ENCODE data around the gene ERMARD.

ERMARD gene

DNA sequence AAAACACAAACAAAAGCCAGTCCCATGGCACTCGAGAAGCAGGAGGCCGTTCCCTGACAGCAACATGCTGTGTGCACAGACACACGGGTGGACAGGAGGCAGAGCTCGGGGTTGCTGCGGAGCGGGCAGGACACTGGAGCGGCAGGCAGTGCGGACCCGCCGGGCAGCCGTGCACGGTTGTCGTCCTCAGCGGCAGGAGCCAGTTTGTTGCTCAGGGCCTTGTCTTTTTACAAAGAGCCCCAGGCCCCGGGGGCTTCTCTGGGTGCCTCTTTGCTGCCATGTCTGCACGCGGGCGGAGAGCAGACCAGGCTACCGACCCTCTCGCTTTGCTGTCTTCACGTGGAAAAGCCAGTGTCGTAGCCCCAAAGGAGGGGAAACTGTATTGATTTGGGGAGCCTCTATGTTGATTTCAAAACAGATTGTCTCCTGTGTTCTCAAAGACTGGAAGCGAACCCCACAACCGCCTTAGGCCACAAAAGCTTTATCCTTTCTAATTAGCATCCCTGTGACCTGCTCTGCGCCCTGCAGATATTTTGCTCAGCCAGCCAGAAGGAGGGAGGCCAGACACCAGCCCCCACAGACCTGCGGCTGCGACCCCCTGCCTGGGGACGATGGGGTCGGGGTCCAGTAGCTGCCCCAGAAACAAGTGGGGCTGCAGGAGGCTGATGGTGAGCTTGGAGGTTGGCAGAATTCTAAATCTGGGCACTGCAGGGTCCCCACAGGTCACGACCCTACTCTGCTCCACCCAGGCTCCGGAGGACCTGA lies 50.2 kb downstream of the ERMARD start:
- DNase-seq (ENCODE audit: low read depth, low spot score), result no peak

DNA sequence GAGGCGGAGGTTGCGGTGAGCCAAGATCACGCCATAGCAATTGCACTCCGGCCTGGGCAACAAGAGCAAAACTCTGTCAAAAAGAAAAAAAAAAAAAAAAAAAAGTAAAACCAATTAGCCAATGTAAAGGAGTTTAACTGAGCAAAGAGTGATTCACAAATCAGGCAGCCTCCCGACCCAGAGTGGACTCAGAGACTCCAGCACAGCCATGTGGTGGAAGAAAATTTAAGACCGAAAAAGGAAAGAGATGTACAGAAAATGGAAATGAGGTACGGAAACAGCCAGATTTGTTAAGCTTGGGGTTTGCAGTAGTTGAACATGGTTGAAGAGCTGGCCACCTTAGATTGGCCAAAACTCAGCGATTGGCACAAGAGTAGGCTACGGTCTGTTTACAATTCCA lies 51.4 kb downstream of the ERMARD start:
- no peak for DNase-seq (ENCODE audit: low read depth, low spot score)

GRCh38 chr6:169803271-169803811 lies 51.9 kb downstream of the ERMARD start:
- no peak for DNase-seq (ENCODE audit: low read depth, low spot score)

DNA sequence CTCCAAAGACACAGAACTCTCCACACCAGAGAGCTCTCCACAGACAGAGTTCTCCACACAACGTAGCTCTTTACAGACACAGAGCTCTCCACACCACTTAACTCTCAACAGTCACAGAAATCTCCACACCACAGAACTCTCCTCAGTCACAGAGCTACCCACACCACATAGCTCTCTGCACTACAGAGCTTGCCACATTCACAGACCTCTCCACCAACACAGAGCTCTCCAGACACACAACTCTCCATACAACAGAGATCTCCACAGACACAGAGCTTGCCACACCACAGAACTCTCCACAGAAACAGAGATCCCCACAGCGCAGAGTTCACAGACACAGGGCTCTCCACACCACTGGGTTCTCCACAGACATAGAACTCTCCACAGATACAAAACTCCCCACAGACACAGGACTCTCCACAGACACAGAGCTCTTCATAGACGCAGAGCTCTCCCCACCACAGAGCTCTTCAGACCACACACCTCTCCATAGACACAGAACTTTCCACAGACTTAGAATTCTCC lies 52.5 kb downstream of the ERMARD start:
- no peak for DNase-seq (ENCODE audit: low read depth, low spot score)

GRCh38 chr6:169804427-169804826 lies 53.0 kb downstream of the ERMARD start:
- no peak for DNase-seq (ENCODE audit: low read depth, low spot score)

GRCh38 chr6:169805242-169805838 lies 53.9 kb downstream of the ERMARD start:
- no peak for DNase-seq (ENCODE audit: low read depth, low spot score)

DNA sequence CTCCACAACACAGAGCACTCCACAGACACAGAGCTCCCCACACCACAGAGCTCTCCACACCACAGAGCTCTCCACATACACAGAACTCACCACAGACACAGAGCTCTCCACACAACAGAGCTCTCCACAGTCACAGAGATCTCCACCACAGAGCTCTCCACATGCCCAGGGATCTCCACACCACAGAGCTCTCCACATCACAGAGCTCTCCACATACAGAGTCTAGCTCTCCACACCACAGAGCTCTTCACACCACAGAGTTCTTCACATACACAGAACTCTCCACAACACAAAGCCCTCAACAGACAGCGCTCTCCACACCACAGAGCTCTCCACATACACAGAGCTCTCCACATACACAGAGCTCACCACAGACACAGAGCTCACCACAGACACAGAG lies 55.3 kb downstream of the ERMARD start:
- no peak for DNase-seq (ENCODE audit: low read depth, low spot score)

DNA sequence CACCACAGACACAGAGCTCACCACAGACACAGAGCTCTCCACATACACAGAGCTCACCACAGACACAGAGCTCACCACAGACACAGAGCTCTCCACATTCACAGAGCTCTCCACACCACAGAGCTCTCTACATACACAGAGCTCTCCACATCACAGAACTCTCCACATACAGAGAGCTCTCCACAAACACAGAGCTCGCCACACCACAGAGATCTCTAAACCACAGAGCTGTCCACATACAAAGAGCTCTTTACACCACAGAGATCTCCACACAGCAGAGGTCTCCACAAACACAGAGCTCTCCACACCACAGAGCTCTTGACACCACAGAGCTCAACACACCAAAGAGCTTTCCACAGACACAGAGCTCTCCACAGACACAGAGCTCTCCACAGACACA lies 55.8 kb downstream of the ERMARD start:
- DNase-seq (ENCODE audit: low read depth, low spot score), result no peak

- DNase-seq (ENCODE audit: low read depth, low spot score), result no peak
Observed at GRCh38 chr6:169807699-169808607, 56.5 kb downstream of the ERMARD start.

- no peak for DNase-seq (ENCODE audit: low read depth, low spot score)
Observed at GRCh38 chr6:169808608-169808967, 57.2 kb downstream of the ERMARD start.

DNA sequence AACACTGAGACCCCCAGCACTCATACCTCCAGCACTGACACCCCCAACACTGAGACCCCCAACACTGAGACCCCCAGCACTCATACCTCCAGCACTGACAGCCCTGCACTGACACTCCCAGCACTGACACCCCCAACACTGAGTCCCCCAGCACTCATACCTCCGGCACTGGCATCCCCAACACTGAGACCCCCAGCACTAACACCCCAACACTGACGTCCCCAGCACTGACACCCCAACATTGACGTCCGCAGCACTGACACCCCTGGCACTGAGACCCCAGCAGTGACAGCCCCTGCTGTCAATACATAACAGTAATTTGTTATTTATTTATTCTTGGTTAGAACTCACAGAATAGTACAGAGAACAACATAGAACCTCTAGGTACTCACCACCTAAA lies 58.0 kb downstream of the ERMARD start:
- no peak for DNase-seq (ENCODE audit: low read depth, low spot score)

- no peak for DNase-seq (ENCODE audit: low read depth, low spot score)
Observed at GRCh38 chr6:169810066-169810989, 58.9 kb downstream of the ERMARD start.

- no peak for DNase-seq (ENCODE audit: low read depth, low spot score)
Observed at GRCh38 chr6:169811072-169811471, 59.6 kb downstream of the ERMARD start.

- DNase-seq (ENCODE audit: low read depth, low spot score), result no peak
Observed at GRCh38 chr6:169811521-169812256, 60.3 kb downstream of the ERMARD start.

DNA sequence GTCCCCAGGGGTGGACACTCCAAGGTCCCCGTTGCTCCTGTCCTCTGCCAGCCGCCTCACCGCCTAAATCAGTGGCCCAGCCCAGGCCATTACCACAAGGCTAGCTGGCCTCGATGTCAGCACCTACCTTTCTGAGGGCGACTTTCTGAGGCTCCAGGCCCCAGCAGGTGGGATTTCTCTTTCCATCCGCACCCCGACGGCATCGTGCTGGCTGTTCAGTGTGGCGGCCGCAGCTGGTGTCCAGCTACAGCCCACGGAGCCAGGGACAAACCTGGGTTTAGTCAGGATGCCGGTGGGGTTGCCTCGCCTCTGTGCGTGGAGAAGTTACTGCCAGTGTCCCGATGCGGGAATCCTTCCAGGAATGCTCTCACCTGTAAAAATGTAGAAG lies 60.8 kb downstream of the ERMARD start:
- no peak for DNase-seq (ENCODE audit: low read depth, low spot score)

DNA sequence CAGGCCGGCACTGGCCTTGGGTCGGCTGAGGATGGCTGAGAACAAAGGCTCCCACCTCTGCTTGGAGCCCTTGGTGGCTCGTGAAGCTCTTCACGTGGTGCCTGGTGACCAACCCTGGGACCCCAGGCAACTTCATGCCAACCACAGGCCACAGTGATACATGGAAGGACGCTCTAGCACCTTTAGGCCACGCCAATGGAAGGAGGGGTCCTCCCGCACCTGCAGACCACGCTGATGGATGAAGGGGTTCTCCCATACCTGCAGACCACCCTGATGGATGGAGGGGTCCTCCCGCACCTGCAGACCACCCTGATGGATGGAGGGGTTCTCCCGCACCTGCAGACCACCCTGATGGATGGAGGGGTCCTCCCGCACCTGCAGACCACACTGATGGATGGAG lies 62.5 kb downstream of the ERMARD start:
- no peak for DNase-seq (ENCODE audit: low read depth, low spot score)

- no peak for DNase-seq (ENCODE audit: low read depth, low spot score)
Observed at GRCh38 chr6:169816054-169816453, 64.6 kb downstream of the ERMARD start.

DNA sequence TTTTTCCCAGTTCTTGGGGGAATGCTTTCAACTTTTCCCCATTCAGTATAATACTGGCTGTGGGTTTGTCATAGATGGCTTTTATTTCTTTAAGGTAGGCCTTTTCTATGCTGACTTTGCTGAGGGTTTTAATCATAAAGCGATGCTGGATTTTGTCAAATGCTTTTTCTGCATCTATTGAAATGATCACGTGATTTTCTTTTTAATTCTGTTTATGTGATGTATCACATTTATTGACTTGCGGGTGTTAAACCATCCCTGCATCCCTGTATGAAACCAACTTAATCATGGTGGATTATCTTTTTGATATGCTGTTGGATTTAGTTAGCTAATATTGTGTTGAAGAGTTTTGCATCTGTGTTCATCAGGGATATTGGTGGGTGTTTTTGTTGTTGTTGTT lies 65.6 kb downstream of the ERMARD start:
- DNase-seq (ENCODE audit: low read depth, low spot score), result no peak

DNA sequence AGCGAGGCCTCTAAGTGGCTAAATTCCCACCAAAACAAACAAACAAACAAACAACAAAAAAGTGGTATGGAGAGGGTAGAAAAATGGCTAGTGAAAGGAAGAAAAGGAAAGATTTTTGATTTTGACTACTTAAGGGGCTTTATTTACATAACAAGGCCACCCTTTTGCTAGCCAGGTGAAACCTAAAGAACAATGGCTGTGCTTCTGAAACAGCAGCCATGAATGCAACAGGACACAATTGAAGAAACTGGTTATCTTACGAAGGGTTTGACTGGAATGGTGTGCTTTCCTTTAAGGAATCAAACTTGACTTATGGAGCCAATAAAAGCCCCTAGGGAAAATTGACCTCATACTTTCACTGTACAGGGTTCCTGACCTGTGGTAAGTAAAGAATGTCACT lies 68.9 kb downstream of the ERMARD start:
- no peak for DNase-seq (ENCODE audit: low read depth, low spot score)

DNA sequence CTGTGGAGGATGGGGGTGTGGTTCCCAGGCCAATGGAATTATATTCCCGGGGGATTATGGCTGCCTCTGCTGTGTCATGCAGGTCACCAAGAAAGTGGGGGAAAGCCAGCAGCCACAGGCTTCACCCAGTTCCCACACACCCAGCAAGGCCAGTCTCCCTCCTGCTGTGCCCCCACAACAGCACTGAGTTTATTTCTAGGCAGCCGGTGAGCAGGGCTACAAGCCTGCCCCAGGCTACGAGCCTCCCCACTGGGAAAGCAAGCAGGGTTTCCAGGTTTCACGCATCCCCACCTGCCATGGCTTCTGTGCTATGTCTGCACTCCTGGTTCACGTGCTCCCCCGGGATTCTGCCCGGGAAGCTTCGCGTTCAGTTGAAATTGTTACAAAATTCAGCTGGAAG lies 72.6 kb downstream of the ERMARD start:
- DNase-seq (ENCODE audit: low read depth, low spot score), result no peak

All from astrocyte of the hippocampus (primary cell).